MG63 (cell line): Measurements from ENCODE around the gene POLD4. TPM values are rescaled to one million over a fixed set of nuclear protein-coding genes. Genes with fewer than 3 reads are reported as not detected.

Experiments
- DNase-seq: peaks from one replicate; pipeline ENCODE4 v3.0.0-alpha.2; 2020
- H3K27me3 ChIP-seq: fragments of 250-450 bp; sonication (Bioruptor Pico); 2 replicates; pipeline ENCODE4 v1.5.1; 2020; ENCODE audit warnings: mild to moderate bottlenecking, moderate library complexity
- H3K36me3 ChIP-seq: fragments of 250-450 bp; sonication (Bioruptor Pico); 2 replicates; pipeline ENCODE4 v1.5.1; 2020; ENCODE audit warnings: mild to moderate bottlenecking, moderate library complexity
- H3K4me3 ChIP-seq: fragments of 250-450 bp; sonication (Bioruptor Pico); 2 replicates; pipeline ENCODE4 v1.5.1; 2020; ENCODE audit warnings: mild to moderate bottlenecking, moderate library complexity
- H3K9me3 ChIP-seq: fragments of 250-450 bp; sonication (Bioruptor Pico); 2 replicates; pipeline ENCODE4 v1.5.1; 2020; ENCODE audit warnings: mild to moderate bottlenecking, moderate library complexity
- total RNA-seq: library from RNA; depleted of rRNA; stranded (reverse); fragments of >200 nt; shearing (Covaris generic); gene quantifications from 2 replicates; pipeline ENCODE4 v1.2.3, GENCODE V29; 2014; ENCODE audit warnings: low replicate concordance

The POLD4 gene
- total RNA-seq, 1 experiment from 2014 or later = 17.3 TPM

DNA sequence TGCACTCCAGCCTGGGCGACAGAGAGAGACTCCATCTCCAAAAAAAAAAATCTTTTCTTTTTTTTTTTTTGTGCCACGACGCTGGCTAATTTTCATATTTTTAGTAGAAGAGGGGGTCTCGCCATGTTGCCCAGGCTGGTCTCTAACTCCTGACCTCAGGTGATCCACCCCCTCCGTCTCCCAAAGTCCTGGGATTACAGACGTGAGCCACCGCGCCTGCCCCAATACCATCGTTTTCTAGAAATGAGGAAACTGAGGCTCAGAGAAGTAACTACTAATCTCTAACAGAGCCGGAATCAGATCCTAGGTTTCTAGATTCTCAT is 36.5 kb downstream of the POLD4 start:
- Histone ChIP-seq H3K27me3 (no peaks in the 10 kb centered on the region), H3K36me3 (no peaks in the 10 kb centered on the region), H3K4me3 (peak overlapping the region; percentile 65), H3K9me3 (no peaks in the 10 kb centered on the region)
- DNase-seq = no peak

- Histone ChIP-seq H3K9me3 (no peaks in the 10 kb centered on the region), H3K36me3 (no peaks in the 10 kb centered on the region), H3K4me3 (no peak overlapping the region), H3K27me3 (no peaks in the 10 kb centered on the region)
- DNase-seq = no peak
These were observed 37.9 kb downstream of the POLD4 start for GRCh38 chr11:67315325-67315909.

GRCh38 chr11:67314218-67314617 is 39.1 kb downstream of the POLD4 start:
- no peaks in the 10 kb centered on the region for H3K27me3 ChIP-seq
- H3K36me3 ChIP-seq = no peaks in the 10 kb centered on the region
- DNase-seq = no peak
- H3K4me3 ChIP-seq = no peak overlapping the region
- no peaks in the 10 kb centered on the region for H3K9me3 ChIP-seq

GRCh38 chr11:67313125-67313890 is 40.0 kb downstream of the POLD4 start:
- no peak overlapping the region for H3K4me3 ChIP-seq
- H3K27me3 ChIP-seq = no peaks in the 10 kb centered on the region
- DNase-seq = no peak
- H3K36me3 ChIP-seq = no peaks in the 10 kb centered on the region
- no peaks in the 10 kb centered on the region for H3K9me3 ChIP-seq

DNA sequence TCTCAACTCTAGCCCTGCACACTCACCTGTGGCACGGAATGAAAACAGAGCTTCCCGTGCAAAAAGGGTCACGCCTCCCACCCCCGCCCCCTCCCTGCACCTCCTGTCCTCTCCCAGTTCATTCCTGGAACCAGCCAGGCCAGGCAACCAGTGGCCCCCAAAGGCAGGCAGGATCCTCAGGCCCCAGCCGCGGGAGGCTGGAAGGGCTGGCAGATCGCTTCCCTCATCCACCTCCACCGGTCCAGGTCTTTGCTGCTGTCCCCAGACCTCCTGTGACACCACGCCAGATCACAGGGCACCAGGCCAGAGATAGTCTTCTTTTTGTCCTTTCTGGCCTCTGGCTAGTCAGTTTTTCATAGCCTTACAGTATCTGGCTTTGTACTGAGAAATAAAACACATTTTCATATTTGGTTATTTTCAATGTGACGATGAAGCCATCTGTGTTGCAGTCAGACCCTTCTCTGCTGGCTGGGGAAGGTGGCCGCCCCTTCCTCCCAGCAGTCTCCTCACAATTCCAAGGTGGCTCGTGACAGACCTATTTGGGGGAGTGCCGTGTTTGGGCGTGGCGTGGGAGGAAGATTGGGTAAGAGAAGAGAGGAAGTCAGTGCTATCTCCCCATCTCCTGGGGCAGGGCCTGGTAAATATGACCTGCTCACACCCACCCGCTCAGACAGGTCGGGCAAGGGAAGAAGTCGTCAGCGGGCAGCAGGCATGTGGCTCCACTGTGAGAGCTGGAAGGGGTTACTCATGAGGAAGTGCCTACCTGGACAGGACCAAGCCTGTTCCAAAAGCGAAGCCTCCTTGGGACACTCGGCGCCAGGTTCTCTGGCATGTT is 40.9 kb downstream of the POLD4 start:
- Histone ChIP-seq H3K36me3 (no peaks in the 10 kb centered on the region), H3K27me3 (no peaks in the 10 kb centered on the region), H3K9me3 (no peaks in the 10 kb centered on the region), H3K4me3 (no peak overlapping the region)
- DNase-seq = no peak

GRCh38 chr11:67311556-67312082 is 41.7 kb downstream of the POLD4 start:
- no peak overlapping the region for H3K4me3 ChIP-seq
- no peak for DNase-seq
- no peaks in the 10 kb centered on the region for H3K36me3 ChIP-seq
- no peaks in the 10 kb centered on the region for H3K9me3 ChIP-seq
- H3K27me3 ChIP-seq = no peaks in the 10 kb centered on the region

GRCh38 chr11:67311051-67311555 is 42.2 kb downstream of the POLD4 start:
- Histone ChIP-seq H3K4me3 (no peak overlapping the region), H3K27me3 (no peaks in the 10 kb centered on the region), H3K9me3 (no peaks in the 10 kb centered on the region), H3K36me3 (no peaks in the 10 kb centered on the region)
- DNase-seq = no peak

- Histone ChIP-seq H3K27me3 (no peaks in the 10 kb centered on the region), H3K4me3 (no peak overlapping the region), H3K9me3 (no peaks in the 10 kb centered on the region), H3K36me3 (no peaks in the 10 kb centered on the region)
- no peak for DNase-seq
These were observed 42.9 kb downstream of the POLD4 start for GRCh38 chr11:67310246-67311050.

- Histone ChIP-seq H3K36me3 (no peaks in the 10 kb centered on the region), H3K4me3 (no peak overlapping the region), H3K27me3 (no peaks in the 10 kb centered on the region), H3K9me3 (no peaks in the 10 kb centered on the region)
- DNase-seq = no peak
These were observed 43.7 kb downstream of the POLD4 start for GRCh38 chr11:67309661-67310061.

DNA sequence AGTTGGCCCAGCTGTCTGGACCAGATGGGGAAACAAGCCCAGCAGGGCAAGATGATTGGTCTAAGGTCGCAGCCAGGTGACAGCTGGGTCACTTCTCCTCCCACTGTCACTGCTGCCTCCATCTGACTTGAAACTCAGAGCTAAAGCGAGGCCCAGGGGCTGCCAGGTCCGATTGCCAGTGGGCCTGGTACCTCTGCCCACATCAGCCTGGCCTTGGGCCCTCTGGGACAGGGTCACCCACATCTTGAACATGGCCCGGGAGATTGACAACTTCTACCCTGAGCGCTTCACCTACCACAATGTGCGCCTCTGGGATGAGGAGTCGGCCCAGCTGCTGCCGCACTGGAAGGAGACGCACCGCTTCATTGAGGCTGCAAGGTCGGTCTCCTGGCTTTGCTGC is 44.2 kb downstream of the POLD4 start:
- DNase-seq = no peak
- Histone ChIP-seq H3K4me3 (no peak overlapping the region), H3K9me3 (no peaks in the 10 kb centered on the region), H3K36me3 (no peaks in the 10 kb centered on the region), H3K27me3 (no peaks in the 10 kb centered on the region)

- Histone ChIP-seq H3K27me3 (no peaks in the 10 kb centered on the region), H3K36me3 (no peaks in the 10 kb centered on the region), H3K9me3 (no peaks in the 10 kb centered on the region), H3K4me3 (no peak overlapping the region)
- no peak for DNase-seq
These were observed 45.1 kb downstream of the POLD4 start for GRCh38 chr11:67308031-67308866.

GRCh38 chr11:67307545-67308001 is 45.8 kb downstream of the POLD4 start:
- DNase-seq = no peak
- H3K9me3 ChIP-seq = no peaks in the 10 kb centered on the region
- no peaks in the 10 kb centered on the region for H3K27me3 ChIP-seq
- no peak overlapping the region for H3K4me3 ChIP-seq
- no peaks in the 10 kb centered on the region; the same call in 1 of the 2 replicates for H3K36me3 ChIP-seq

GRCh38 chr11:67306769-67307544 is 46.4 kb downstream of the POLD4 start:
- no peak overlapping the region for H3K4me3 ChIP-seq
- no peak for DNase-seq
- H3K27me3 ChIP-seq = no peaks in the 10 kb centered on the region
- no peaks in the 10 kb centered on the region; the same call in 1 of the 2 replicates for H3K36me3 ChIP-seq
- H3K9me3 ChIP-seq = no peaks in the 10 kb centered on the region

DNA sequence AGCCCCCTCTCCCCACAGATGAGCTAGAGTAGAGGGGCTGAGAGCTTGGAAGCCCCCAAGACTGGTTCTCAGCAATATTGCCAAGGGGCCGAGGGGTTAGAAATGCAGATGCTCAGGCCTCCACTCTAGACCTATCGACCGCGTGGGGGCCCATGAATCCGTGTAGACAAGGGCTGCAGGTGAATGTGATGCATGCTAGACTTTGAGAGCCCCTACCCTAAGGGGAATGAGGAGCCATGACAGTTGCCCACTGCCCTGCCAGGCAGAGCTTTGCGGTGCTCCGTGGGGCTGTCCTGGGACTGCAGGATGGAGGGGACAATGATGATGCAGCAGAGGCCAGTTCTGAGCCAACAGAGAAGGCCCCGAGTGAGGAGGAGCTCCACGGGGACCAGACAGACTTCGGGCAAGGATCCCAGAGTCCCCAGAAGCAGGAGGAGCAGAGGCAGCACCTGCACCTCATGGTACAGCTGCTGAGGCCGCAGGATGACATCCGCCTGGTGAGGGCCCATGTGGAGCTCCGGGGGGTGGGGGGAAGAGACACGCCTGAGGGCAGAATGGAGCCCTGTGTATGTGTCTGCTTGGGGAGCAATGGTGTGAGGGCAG is 48.7 kb downstream of the POLD4 start:
- Histone ChIP-seq H3K9me3 (no peaks in the 10 kb centered on the region), H3K4me3 (no peak overlapping the region), H3K36me3 (peaks cover 6% of the 10 kb centered on the region; the same call in 1 of the 2 replicates), H3K27me3 (no peaks in the 10 kb centered on the region)
- no peak for DNase-seq
